Measurements from ENCODE around the gene DGKI. TPM values are rescaled to one million over a fixed set of nuclear protein-coding genes. Genes with fewer than 3 reads are reported as not detected.
A peak's percentile ranks its signal among the peaks of the same experiment; 100 is the strongest.

The DGKI gene
- total RNA-seq, 2 donors from 2014 or later: 4.4 to 5.9 TPM

- no peaks in the 10 kb centered on the region for H3K9me3 ChIP-seq
- no peak overlapping the region for H3K4me3 ChIP-seq
- H3K27ac ChIP-seq: peak overlapping the region; percentile 82 to 89
- peaks cover 0 to 73% of the 10 kb centered on the region in 2 donors for H3K4me1 ChIP-seq
- DNase-seq (ENCODE audit: low spot score): no peak
- H3K27me3 ChIP-seq: no peaks in the 10 kb centered on the region
- TF ChIP-seq CTCF (IDR thresholded peaks at IDR 0.05): no peak
- H3K36me3 ChIP-seq: peaks cover 14% of the 10 kb centered on the region
Measured at GRCh38 chr7:137875746-137876145, 29.0 kb upstream of the DGKI start.

GRCh38 chr7:137873979-137874777 lies 27.4 kb upstream of the DGKI start:
- Histone ChIP-seq H3K4me1 (peaks cover 0 to 61% of the 10 kb centered on the region in 2 donors), H3K36me3 (no peaks in the 10 kb centered on the region), H3K27ac (peak overlapping the region; percentile 82 to 89), H3K4me3 (no peak overlapping the region), H3K27me3 (no peaks in the 10 kb centered on the region), H3K9me3 (peaks cover 0 to 3% of the 10 kb centered on the region in 2 donors)
- DNase-seq (ENCODE audit: low spot score): no peak
- no peak for TF ChIP-seq CTCF (IDR thresholded peaks at IDR 0.05)

GRCh38 chr7:137873524-137873923 lies 26.8 kb upstream of the DGKI start:
- TF ChIP-seq CTCF (IDR thresholded peaks at IDR 0.05): no peak
- Histone ChIP-seq H3K36me3 (no peaks in the 10 kb centered on the region), H3K27ac (peak overlapping the region; percentile 82 to 89), H3K4me3 (no peak overlapping the region), H3K4me1 (peaks cover 0 to 55% of the 10 kb centered on the region in 2 donors), H3K9me3 (peaks cover 0 to 3% of the 10 kb centered on the region in 2 donors), H3K27me3 (no peaks in the 10 kb centered on the region)
- DNase-seq (ENCODE audit: low spot score): no peak

GRCh38 chr7:137871170-137871915 lies 24.6 kb upstream of the DGKI start:
- H3K27ac ChIP-seq: peak overlapping the region; percentile 64 to 89
- H3K4me3 ChIP-seq: no peak overlapping the region
- H3K4me1 ChIP-seq: peaks cover 0 to 33% of the 10 kb centered on the region in 2 donors

GRCh38 chr7:137870684-137871083 lies 23.9 kb upstream of the DGKI start:
- H3K27me3 ChIP-seq: no peaks in the 10 kb centered on the region
- H3K27ac ChIP-seq: peak overlapping the region; percentile 9 to 89
- peaks cover 10% of the 10 kb centered on the region for H3K36me3 ChIP-seq
- TF ChIP-seq CTCF (IDR thresholded peaks at IDR 0.05): no peak
- H3K4me1 ChIP-seq: peaks cover 0 to 29% of the 10 kb centered on the region in 2 donors
- peaks cover 0 to 10% of the 10 kb centered on the region in 2 donors for H3K9me3 ChIP-seq
- DNase-seq (ENCODE audit: low spot score): no peak
- H3K4me3 ChIP-seq: no peak overlapping the region

More at GRCh38 chr7:137871170-137871915, 24.6 kb upstream of the DGKI start:
- H3K9me3 ChIP-seq: peaks cover 0 to 4% of the 10 kb centered on the region in 2 donors
- no peak for DNase-seq (ENCODE audit: low spot score)
- TF ChIP-seq CTCF (IDR thresholded peaks at IDR 0.05): no peak
- H3K27me3 ChIP-seq: no peaks in the 10 kb centered on the region
- peaks cover 4% of the 10 kb centered on the region for H3K36me3 ChIP-seq
